ENCODE data around the gene CYB5D1.

GRCh38 chr17:7843257-7843535, 14.6 kb upstream of the CYB5D1 start:
- TF ChIP-seq CTCF (conservative IDR thresholded peaks at IDR 0.05; ENCODE audit: low read depth, low read length), result no peak
- no peak for TF ChIP-seq EZH2 (IDR thresholded peaks at IDR 0.05; ENCODE audit: borderline replicate concordance, low read depth, low read length, poor library complexity, severe bottlenecking)
